Parathyroid adenoma (tissue), 2 donors: ENCODE data around the gene PLXNA4.

Experiments used
- H2AFZ ChIP-seq: fragments of 300-600 bp; sonication (generic); one replicate; pipeline ENCODE4 v1.7.0; 2017; ENCODE audit warnings: antibody characterized with exemption, mild to moderate bottlenecking
- H3K27ac ChIP-seq: fragments of 300-600 bp; sonication (generic); one replicate; pipeline ENCODE4 v1.7.0; 2017
- H3K27me3 ChIP-seq: fragments of 300-600 bp; sonication (generic); one replicate; pipeline ENCODE4 v1.7.0; 2017; ENCODE audit warnings: low read length; ENCODE audit not compliant: control insufficient read depth, insufficient read depth
- H3K36me3 ChIP-seq: fragments of 300-600 bp; sonication (generic); one replicate; pipeline ENCODE4 v1.7.0; 2017; ENCODE audit warnings: low read length; ENCODE audit not compliant: control insufficient read depth, insufficient read depth
- H3K4me1 ChIP-seq: fragments of 300-600 bp; sonication (generic); one replicate; pipeline ENCODE4 v1.7.0; 2017; ENCODE audit warnings: control low read depth
- H3K4me2 ChIP-seq: fragments of 300-600 bp; sonication (generic); one replicate; pipeline ENCODE4 v1.7.0; 2017; ENCODE audit warnings: low read length
- H3K4me3 ChIP-seq: fragments of 300-600 bp; sonication (generic); one replicate; pipeline ENCODE4 v1.7.0; 2017; ENCODE audit warnings: low read depth, low read length
- H3K79me2 ChIP-seq: fragments of 300-600 bp; sonication (generic); one replicate; pipeline ENCODE4 v1.7.0; 2017; ENCODE audit warnings: control low read depth
- H3K9ac ChIP-seq: fragments of 300-600 bp; sonication (generic); one replicate; pipeline ENCODE4 v1.7.0; 2017; ENCODE audit warnings: mild to moderate bottlenecking
- H3K9me3 ChIP-seq: fragments of 300-600 bp; sonication (generic); one replicate; pipeline ENCODE4 v1.7.0; 2017; ENCODE audit warnings: low read length; ENCODE audit not compliant: control insufficient read depth
- CTCF ChIP-seq: fragments of 300-600 bp; sonication (generic); IDR thresholded peaks from one replicate; pipeline ENCODE4 v1.7.0; 2017; ENCODE audit warnings: antibody characterized with exemption, mild to moderate bottlenecking
- donor health status: primary hyperparathyroidism.

Gene PLXNA4

GRCh38 chr7:132488634-132489302 lies 87.5 kb downstream of the PLXNA4 start:
- Histone ChIP-seq H3K4me1 (no peaks in the 10 kb centered on the region), H3K4me3 (no peak overlapping the region), H3K36me3 (no peaks in the 10 kb centered on the region), H3K27me3 (no peaks in the 10 kb centered on the region), H3K9me3 (no peaks in the 10 kb centered on the region), H3K9ac (no peak overlapping the region), H3K79me2 (no peaks in the 10 kb centered on the region), H2AFZ (no peak overlapping the region), H3K27ac (no peak overlapping the region), H3K4me2 (no peak overlapping the region)
- no peak for TF ChIP-seq CTCF

- no peak for TF ChIP-seq CTCF
- Histone ChIP-seq H3K9ac (no peak overlapping the region), H3K27ac (no peak overlapping the region), H2AFZ (no peak overlapping the region), H3K4me3 (no peak overlapping the region), H3K4me2 (no peak overlapping the region), H3K4me1 (no peaks in the 10 kb centered on the region), H3K79me2 (no peaks in the 10 kb centered on the region), H3K9me3 (no peaks in the 10 kb centered on the region), H3K36me3 (no peaks in the 10 kb centered on the region), H3K27me3 (no peaks in the 10 kb centered on the region)
Observed at GRCh38 chr7:132486274-132486610, 90.0 kb downstream of the PLXNA4 start.

- Histone ChIP-seq H3K9ac (no peak overlapping the region), H3K27ac (no peak overlapping the region), H3K4me1 (no peaks in the 10 kb centered on the region), H3K4me2 (no peak overlapping the region), H3K79me2 (no peaks in the 10 kb centered on the region), H3K36me3 (no peaks in the 10 kb centered on the region), H3K27me3 (no peaks in the 10 kb centered on the region), H2AFZ (no peak overlapping the region), H3K9me3 (no peaks in the 10 kb centered on the region), H3K4me3 (no peak overlapping the region)
- TF ChIP-seq CTCF: no peak
Observed at GRCh38 chr7:132485600-132486273, 90.5 kb downstream of the PLXNA4 start.

- Histone ChIP-seq H3K27ac (no peak overlapping the region), H3K36me3 (no peaks in the 10 kb centered on the region), H3K9ac (no peak overlapping the region), H2AFZ (no peak overlapping the region), H3K79me2 (no peaks in the 10 kb centered on the region), H3K4me2 (no peak overlapping the region), H3K27me3 (no peaks in the 10 kb centered on the region), H3K4me1 (no peaks in the 10 kb centered on the region), H3K9me3 (no peaks in the 10 kb centered on the region), H3K4me3 (no peak overlapping the region)
- no peak for TF ChIP-seq CTCF
Observed at GRCh38 chr7:132485136-132485535, 91.1 kb downstream of the PLXNA4 start.

GRCh38 chr7:132482866-132483265 lies 93.4 kb downstream of the PLXNA4 start:
- Histone ChIP-seq H3K4me2 (no peak overlapping the region), H3K36me3 (no peaks in the 10 kb centered on the region), H3K27ac (no peak overlapping the region), H3K4me3 (no peak overlapping the region), H3K27me3 (no peaks in the 10 kb centered on the region), H2AFZ (no peak overlapping the region), H3K9me3 (no peaks in the 10 kb centered on the region), H3K79me2 (no peaks in the 10 kb centered on the region), H3K9ac (no peak overlapping the region), H3K4me1 (no peaks in the 10 kb centered on the region)
- no peak for TF ChIP-seq CTCF
